ENCODE measurements around the gene ZCCHC10.

Gene ZCCHC10

GRCh38 chr5:133025804-133026663 lies at the start of gene ZCCHC10:
TSS of gene ZCCHC10 (minus strand) at chr5:133026549. CDS start at chr5:133026537, 12 bp downstream.
- Mint-ChIP-seq H3K27ac (ENCODE audit: low read depth) (peak within 1 kb of the TSS; percentile 94), H3K27me3 (no peaks in the 10 kb centered on the region), H3K4me1 (peaks cover 23% of the 10 kb centered on the region), H3K4me3 (peak within 1 kb of the TSS; percentile 93), H3K36me3 (ENCODE audit: insufficient read depth) (peaks cover 18% of the 10 kb centered on the region), H3K9me3 (no peaks in the 10 kb centered on the region)
- ATAC-seq (replicated peaks; ENCODE audit: extremely low read depth, poor library complexity, severe bottlenecking) (peak; percentile 97), DNase-seq (ENCODE audit: low spot score in 2 of 2) (peak; percentile 78 to 80)

GRCh38 chr5:133075572-133076536 lies 49.5 kb upstream of the ZCCHC10 start:
- H3K36me3 Mint-ChIP-seq (ENCODE audit: insufficient read depth): peaks cover 54% of the 10 kb centered on the region
- H3K27ac Mint-ChIP-seq (ENCODE audit: low read depth): no peak overlapping the region
- DNase-seq (ENCODE audit: low spot score in 2 of 2): no peak
- no peaks in the 10 kb centered on the region for H3K27me3 Mint-ChIP-seq
- no peak overlapping the region for H3K4me3 Mint-ChIP-seq
- H3K4me1 Mint-ChIP-seq: peaks cover 25% of the 10 kb centered on the region
- no peak for ATAC-seq (replicated peaks; ENCODE audit: extremely low read depth, poor library complexity, severe bottlenecking)
- H3K9me3 Mint-ChIP-seq: no peaks in the 10 kb centered on the region

- no peaks in the 10 kb centered on the region for H3K9me3 Mint-ChIP-seq
- peaks cover 68% of the 10 kb centered on the region for H3K36me3 Mint-ChIP-seq (ENCODE audit: insufficient read depth)
- H3K4me3 Mint-ChIP-seq: no peak overlapping the region
- DNase-seq (ENCODE audit: low spot score in 2 of 2) (no peak), ATAC-seq (replicated peaks; ENCODE audit: extremely low read depth, poor library complexity, severe bottlenecking) (no peak)
- H3K27ac Mint-ChIP-seq (ENCODE audit: low read depth): peak overlapping the region; percentile 22
- peaks cover 23% of the 10 kb centered on the region for H3K4me1 Mint-ChIP-seq
- H3K27me3 Mint-ChIP-seq: no peaks in the 10 kb centered on the region
These were observed 45.7 kb upstream of the ZCCHC10 start for GRCh38 chr5:133072021-133072420.

- DNase-seq (ENCODE audit: low spot score in 2 of 2) (no peak), ATAC-seq (replicated peaks; ENCODE audit: extremely low read depth, poor library complexity, severe bottlenecking) (no peak)
- H3K9me3 Mint-ChIP-seq: no peaks in the 10 kb centered on the region
- H3K4me3 Mint-ChIP-seq: no peak overlapping the region
- peaks cover 28% of the 10 kb centered on the region for H3K4me1 Mint-ChIP-seq
- H3K36me3 Mint-ChIP-seq (ENCODE audit: insufficient read depth): peaks cover 49% of the 10 kb centered on the region
- no peak overlapping the region for H3K27ac Mint-ChIP-seq (ENCODE audit: low read depth)
- H3K27me3 Mint-ChIP-seq: no peaks in the 10 kb centered on the region
These were observed 39.7 kb upstream of the ZCCHC10 start for GRCh38 chr5:133066045-133066444.

- Mint-ChIP-seq H3K36me3 (ENCODE audit: insufficient read depth) (peaks cover 43% of the 10 kb centered on the region), H3K27me3 (no peaks in the 10 kb centered on the region), H3K9me3 (no peaks in the 10 kb centered on the region), H3K4me3 (no peak overlapping the region), H3K27ac (ENCODE audit: low read depth) (no peak overlapping the region), H3K4me1 (peaks cover 28% of the 10 kb centered on the region)
- no peak for ATAC-seq (replicated peaks; ENCODE audit: extremely low read depth, poor library complexity, severe bottlenecking)
- no peak for DNase-seq (ENCODE audit: low spot score in 2 of 2)
These were observed 39.1 kb upstream of the ZCCHC10 start for GRCh38 chr5:133065471-133065870.

GRCh38 chr5:133063965-133064364 lies 37.6 kb upstream of the ZCCHC10 start:
- ATAC-seq (replicated peaks; ENCODE audit: extremely low read depth, poor library complexity, severe bottlenecking) (no peak), DNase-seq (ENCODE audit: low spot score in 2 of 2) (no peak)
- Mint-ChIP-seq H3K36me3 (ENCODE audit: insufficient read depth) (peaks cover 30% of the 10 kb centered on the region), H3K9me3 (no peaks in the 10 kb centered on the region), H3K27me3 (no peaks in the 10 kb centered on the region), H3K4me3 (no peak overlapping the region), H3K4me1 (peaks cover 28% of the 10 kb centered on the region), H3K27ac (ENCODE audit: low read depth) (peak overlapping the region; percentile 55)

- Mint-ChIP-seq H3K4me1 (peaks cover 25% of the 10 kb centered on the region), H3K27me3 (no peaks in the 10 kb centered on the region)
- DNase-seq (ENCODE audit: low spot score in 2 of 2): no peak
These were observed 35.9 kb upstream of the ZCCHC10 start for GRCh38 chr5:133062276-133062675.

GRCh38 chr5:133059621-133060020 lies 33.3 kb upstream of the ZCCHC10 start:
- Mint-ChIP-seq H3K27ac (ENCODE audit: low read depth) (peak overlapping the region; percentile 22), H3K4me1 (peaks cover 40% of the 10 kb centered on the region)

More at GRCh38 chr5:133062276-133062675, 35.9 kb upstream of the ZCCHC10 start:
- Mint-ChIP-seq H3K36me3 (ENCODE audit: insufficient read depth) (peaks cover 19% of the 10 kb centered on the region), H3K9me3 (no peaks in the 10 kb centered on the region), H3K27ac (ENCODE audit: low read depth) (peak overlapping the region; percentile 2), H3K4me3 (no peak overlapping the region)
- ATAC-seq (replicated peaks; ENCODE audit: extremely low read depth, poor library complexity, severe bottlenecking): no peak

GRCh38 chr5:133056891-133057290 lies 30.5 kb upstream of the ZCCHC10 start:
- Mint-ChIP-seq H3K27ac (ENCODE audit: low read depth) (no peak overlapping the region), H3K9me3 (no peaks in the 10 kb centered on the region), H3K4me1 (peaks cover 44% of the 10 kb centered on the region), H3K27me3 (no peaks in the 10 kb centered on the region), H3K36me3 (ENCODE audit: insufficient read depth) (peaks cover 13% of the 10 kb centered on the region), H3K4me3 (no peak overlapping the region)
- no peak for DNase-seq (ENCODE audit: low spot score in 2 of 2)
- ATAC-seq (replicated peaks; ENCODE audit: extremely low read depth, poor library complexity, severe bottlenecking): no peak

More at GRCh38 chr5:133059621-133060020, 33.3 kb upstream of the ZCCHC10 start:
- Mint-ChIP-seq H3K4me3 (no peak overlapping the region), H3K36me3 (ENCODE audit: insufficient read depth) (peaks cover 4% of the 10 kb centered on the region), H3K27me3 (no peaks in the 10 kb centered on the region), H3K9me3 (no peaks in the 10 kb centered on the region)
- ATAC-seq (replicated peaks; ENCODE audit: extremely low read depth, poor library complexity, severe bottlenecking) (no peak), DNase-seq (ENCODE audit: low spot score in 2 of 2) (no peak)

GRCh38 chr5:133054697-133055471 lies 28.5 kb upstream of the ZCCHC10 start:
- DNase-seq (ENCODE audit: low spot score in 2 of 2): no peak
- no peak overlapping the region for H3K27ac Mint-ChIP-seq (ENCODE audit: low read depth)
- no peak for ATAC-seq (replicated peaks; ENCODE audit: extremely low read depth, poor library complexity, severe bottlenecking)
- H3K9me3 Mint-ChIP-seq: no peaks in the 10 kb centered on the region
- H3K27me3 Mint-ChIP-seq: no peaks in the 10 kb centered on the region
- peaks cover 54% of the 10 kb centered on the region for H3K4me1 Mint-ChIP-seq
- peaks cover 24% of the 10 kb centered on the region for H3K36me3 Mint-ChIP-seq (ENCODE audit: insufficient read depth)
- no peak overlapping the region for H3K4me3 Mint-ChIP-seq

GRCh38 chr5:133053448-133053847 lies 27.1 kb upstream of the ZCCHC10 start:
- Mint-ChIP-seq H3K4me3 (peak overlapping the region; percentile 91), H3K36me3 (ENCODE audit: insufficient read depth) (peaks cover 24% of the 10 kb centered on the region), H3K27ac (ENCODE audit: low read depth) (peak overlapping the region; percentile 97), H3K27me3 (no peaks in the 10 kb centered on the region), H3K4me1 (peaks cover 54% of the 10 kb centered on the region), H3K9me3 (no peaks in the 10 kb centered on the region)
- DNase-seq (ENCODE audit: low spot score in 2 of 2) (no peak), ATAC-seq (replicated peaks; ENCODE audit: extremely low read depth, poor library complexity, severe bottlenecking) (no peak)

Measured in central memory CD8-positive, alpha-beta T cell (primary cell).